H1 (cell line): Measurements from ENCODE around the gene SREK1IP1. TPM values are rescaled to one million over a fixed set of nuclear protein-coding genes. Genes with fewer than 3 reads are reported as not detected.

Experiments used
- CTCF ChIA-PET: fragments of 300-600 bp; sonication (Branson Sonifier 250); formaldehyde crosslinking; loops from one replicate; lab custom pipeline; 2021; ENCODE audit not compliant: partially characterized antibody; lab: Charles Lee
- POLR2A ChIA-PET: fragments of 300-600 bp; sonication (Branson Sonifier 250); formaldehyde crosslinking; loops from one replicate; lab custom pipeline; 2021; ENCODE audit warnings: inconsistent platforms; ENCODE audit not compliant: partially characterized antibody; lab: Charles Lee
- DNase-seq, 2 experiments: peaks; one replicate each; pipeline versions ENCODE4 v3.0.0 to v3.0.0-alpha.2; 2010 to 2022; ENCODE audit warnings: low spot score in 2 of 2, low read depth in 1 of 2, mixed read lengths in 1 of 2
- FAIRE-seq: peaks from 2 replicates; lab custom pipeline; 2011; peaks lifted over from hg19 to GRCh38; lab: Jason Lieb, UNC
- H2AFZ ChIP-seq: 2 replicates; pipeline ENCODE4 v1.8.1; 2012; ENCODE audit warnings: low read length, inconsistent platforms
- H2AK5ac ChIP-seq: 2 replicates; pipeline ENCODE4 v1.6.1; 2013; ENCODE audit warnings: low read depth, low read length
- H2BK120ac ChIP-seq: replicated peaks from 2 replicates; pipeline ENCODE3; 2013; ENCODE audit warnings: low read depth, low read length, inconsistent platforms
- H2BK12ac ChIP-seq: 2 replicates; pipeline ENCODE4 v1.6.1; 2013; ENCODE audit warnings: low read depth, low read length
- H2BK15ac ChIP-seq: 2 replicates; pipeline ENCODE4 v1.6.1; 2013; ENCODE audit warnings: low read length
- H2BK20ac ChIP-seq: 2 replicates; pipeline ENCODE4 v1.6.1; 2013; ENCODE audit warnings: low read length
- H2BK5ac ChIP-seq: 2 replicates; pipeline ENCODE4 v1.6.1; 2013; ENCODE audit warnings: low read depth, low read length
- H3K14ac ChIP-seq: 2 replicates; pipeline ENCODE4 v1.6.1; 2013; ENCODE audit warnings: inconsistent platforms; ENCODE audit not compliant: insufficient read length
- H3K18ac ChIP-seq: 2 replicates; pipeline ENCODE4 v1.6.1; 2013; ENCODE audit warnings: low read length; ENCODE audit errors: extremely low read depth
- H3K23ac ChIP-seq: 2 replicates; pipeline ENCODE4 v1.6.1; 2013; ENCODE audit warnings: inconsistent platforms; ENCODE audit not compliant: insufficient read length
- H3K23me2 ChIP-seq: 2 replicates; pipeline ENCODE4 v1.6.1; 2013; ENCODE audit warnings: low read depth, low read length
- H3K27ac ChIP-seq: 2 replicates; pipeline ENCODE4 v1.6.1; 2011; ENCODE audit warnings: low read depth, low read length, inconsistent platforms
- H3K27me3 ChIP-seq, 4 experiments: replicated peaks in 1 of 4; 1 replicate in 1 of 4; 2 replicates in 3 of 4; pipeline versions ENCODE4 v1.6.1 to v1.8.1; 2011 to 2013; ENCODE audit warnings: low read length in 3 of 4, mild to moderate bottlenecking in 3 of 4, inconsistent platforms in 2 of 4, mixed read lengths in 2 of 4, moderate library complexity in 1 of 4; ENCODE audit not compliant: control insufficient read depth in 3 of 4, insufficient read depth in 3 of 4; ENCODE audit errors: extremely low read depth in 1 of 4
- H3K36me3 ChIP-seq, 4 experiments: 2 replicates each; pipeline versions ENCODE4 v1.6.1 to v1.8.1; 2011 to 2013; ENCODE audit warnings: mild to moderate bottlenecking in 4 of 4, low read length in 3 of 4, moderate library complexity in 2 of 4, control low read depth in 1 of 4, inconsistent platforms in 1 of 4; ENCODE audit not compliant: insufficient read depth in 4 of 4, control insufficient read depth in 2 of 4
- H3K4ac ChIP-seq: replicated peaks from 2 replicates; pipeline ENCODE3; 2013; ENCODE audit warnings: low read length, low read depth, mixed read lengths, inconsistent platforms; ENCODE audit not compliant: insufficient read length
- H3K4me1 ChIP-seq, 4 experiments: replicated peaks in 1 of 4; 1 replicate in 1 of 4; 2 replicates in 3 of 4; pipeline versions ENCODE4 v1.6.1 to v1.8.1; 2011 to 2013; ENCODE audit warnings: low read length in 3 of 4, inconsistent platforms in 2 of 4, mixed read lengths in 1 of 4; ENCODE audit not compliant: insufficient read depth in 4 of 4, control insufficient read depth in 3 of 4
- H3K4me2 ChIP-seq, 2 experiments: 2 replicates each; pipeline versions ENCODE4 v1.6.1 to v1.8.1; 2011 to 2013; ENCODE audit warnings: low read depth in 2 of 2, low read length in 2 of 2, control low read depth in 1 of 2, inconsistent platforms in 1 of 2, mild to moderate bottlenecking in 1 of 2; ENCODE audit not compliant: insufficient read depth in 1 of 2
- H3K4me3 ChIP-seq, 4 experiments: fragments of 200-600, 300-600 bp in 1 of 4; sonication (generic), shearing (Covaris generic), sonication (Bioruptor Twin) in 1 of 4; 2 replicates each; pipeline versions ENCODE4 v1.5.1 to v1.8.1; 2011 to 2016; ENCODE audit warnings: low read length in 4 of 4, low read depth in 3 of 4, control low read depth in 2 of 4, inconsistent platforms in 2 of 4, mild to moderate bottlenecking in 2 of 4, mixed read lengths in 1 of 4, moderate library complexity in 1 of 4; ENCODE audit not compliant: insufficient read depth in 2 of 4; ENCODE audit errors: extremely low read depth in 1 of 4
- H3K56ac ChIP-seq: replicated peaks from 2 replicates; pipeline ENCODE3; 2013; ENCODE audit warnings: low read depth, mild to moderate bottlenecking, mixed read lengths, low read length, inconsistent platforms; ENCODE audit not compliant: insufficient read length
- H3K79me1 ChIP-seq: 2 replicates; pipeline ENCODE4 v1.6.1; 2013; ENCODE audit warnings: low read depth, low read length, control low read depth
- H3K79me2 ChIP-seq, 2 experiments: 2 replicates each; pipeline versions ENCODE4 v1.6.1 to v1.8.1; 2012 to 2013; ENCODE audit warnings: low read length in 2 of 2, mild to moderate bottlenecking in 2 of 2, inconsistent platforms in 1 of 2; ENCODE audit not compliant: insufficient read depth in 2 of 2, control insufficient read depth in 1 of 2
- H3K9ac ChIP-seq, 4 experiments: replicated peaks in 1 of 4; 1 replicate in 1 of 4; 2 replicates in 3 of 4; pipeline versions ENCODE4 v1.6.1 to v1.8.1; 2011 to 2013; ENCODE audit warnings: low read depth in 3 of 4, low read length in 3 of 4, control low read depth in 2 of 4, mild to moderate bottlenecking in 2 of 4, moderate library complexity in 2 of 4, inconsistent platforms in 1 of 4; ENCODE audit errors: extremely low read depth in 1 of 4
- H3K9me3 ChIP-seq, 2 experiments: 2 replicates each; pipeline versions ENCODE4 v1.6.1 to v1.8.1; 2012 to 2013; ENCODE audit warnings: mild to moderate bottlenecking in 2 of 2, moderate library complexity in 2 of 2, control low read depth in 1 of 2, inconsistent platforms in 1 of 2, low read depth in 1 of 2, low read length in 1 of 2, mixed read lengths in 1 of 2; ENCODE audit not compliant: insufficient read depth in 2 of 2
- H4K20me1 ChIP-seq, 2 experiments: replicated peaks in 1 of 2; 2 replicates each; pipeline versions ENCODE3 to v1.8.1; 2011 to 2013; ENCODE audit warnings: inconsistent platforms in 2 of 2, low read length in 2 of 2, mild to moderate bottlenecking in 1 of 2; ENCODE audit not compliant: insufficient read depth in 2 of 2, control insufficient read depth in 1 of 2
- H4K5ac ChIP-seq: 2 replicates; pipeline ENCODE4 v1.6.1; 2013; ENCODE audit warnings: low read length, low read depth, mixed read lengths, inconsistent platforms; ENCODE audit not compliant: insufficient read length
- H4K8ac ChIP-seq: 2 replicates; pipeline ENCODE4 v1.8.0; 2013; ENCODE audit warnings: mild to moderate bottlenecking, moderate library complexity, low read length, inconsistent platforms; ENCODE audit not compliant: insufficient read depth; ENCODE audit errors: extremely low read depth
- H4K91ac ChIP-seq: replicated peaks from 2 replicates; pipeline ENCODE3; 2013; ENCODE audit warnings: low read length, mixed read lengths, inconsistent platforms; ENCODE audit not compliant: insufficient read length
- CBX8 ChIP-seq: fragments of 300-800, 300-1000 bp; sonication (generic); IDR thresholded peaks from 2 replicates; pipeline ENCODE4 v1.7.1; 2016; ENCODE audit warnings: low read depth, low read length, borderline replicate concordance
- PHF8 ChIP-seq: fragments of 200-600 bp; sonication (generic); conservative IDR thresholded peaks from 2 replicates; pipeline ENCODE4 v1.7.1; 2012; ENCODE audit warnings: low read depth, mild to moderate bottlenecking, inconsistent platforms, low read length, moderate library complexity
- WGBS, 2 experiments: shearing (Covaris generic) in 1 of 2; methylation state at CpG; one replicate each; pipeline versions ENCODE4 v1.1.6 to v1.1.7; 2013 to 2015; ENCODE audit warnings: low lambda C conversion rate in 2 of 2, mixed read lengths in 2 of 2, inconsistent platforms in 1 of 2, low coverage in 1 of 2, missing lambda C conversion rate in 1 of 2; ENCODE audit not compliant: insufficient replicate concordance in 2 of 2, insufficient coverage in 1 of 2, insufficient read length in 1 of 2; ENCODE audit errors: extremely low coverage in 1 of 2, missing lambda C conversion rate in 1 of 2; 5-methylcytosine and 5-hydroxymethylcytosine counted together
- polyA plus RNA-seq, 7 experiments: library from polyadenylated mRNA; depleted of rRNA in 3 of 7; stranded (reverse) in 5 of 7; unstranded in 2 of 7; fragments of >200 nt in 5 of 7; fragments of 200-250 nt in 2 of 7; gene quantifications; 1 replicate in 5 of 7; 2 replicates in 1 of 7; 4 replicates in 1 of 7; pipeline versions ENCODE4 v1.2.1 to v1.2.3, GENCODE V29; 2011 to 2013; ENCODE audit warnings: missing spikeins in 2 of 7, mixed read lengths in 2 of 7
- total RNA-seq: library from RNA; stranded (reverse); fragmentation: NEBNext Ultra II Directional; extraction: Animal tissue kit (Norgen Biotek cat#: 25700); gene quantifications from 2 replicates; pipeline ENCODE4 v1.2.1, GENCODE V29; 2021

Gene SREK1IP1
- total and polyA plus RNA-seq, 2 of the 8 experiments (the other 6 are each of a cell fraction or from before 2014, with no cell fraction given) = 6.2 to 39.0 TPM

DNA sequence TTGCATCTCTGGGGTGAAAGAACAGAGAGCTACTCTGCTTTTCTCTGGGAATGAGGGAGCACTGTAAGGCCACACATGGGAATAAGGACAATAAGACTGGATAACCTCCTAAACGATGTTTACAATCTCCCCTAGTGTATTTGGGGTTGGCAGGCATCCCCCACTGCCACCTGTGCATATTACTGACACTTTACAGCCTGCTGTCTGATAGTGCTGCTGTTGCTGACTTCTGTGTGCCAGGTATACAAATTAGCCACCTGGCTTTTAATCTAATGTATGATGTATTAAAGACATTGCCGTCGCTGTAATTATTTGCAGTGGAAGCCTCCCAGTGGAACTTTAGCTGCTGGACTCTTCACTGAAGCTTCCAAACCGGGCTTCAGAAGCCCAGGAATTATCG, 82.6 kb downstream of the SREK1IP1 start:
- peaks cover 9% of the 10 kb centered on the region for H3K23me2 ChIP-seq
- H3K27ac ChIP-seq = no peak overlapping the region
- H3K4me1 ChIP-seq = peaks cover 1 to 9% (median 5%) of the 10 kb centered on the region in 4 experiments
- H3K56ac ChIP-seq = no peak overlapping the region
- H3K36me3 ChIP-seq = no peaks in the 10 kb centered on the region
- no peak overlapping the region for H3K4ac ChIP-seq
- no peaks in the 10 kb centered on the region for H3K9me3 ChIP-seq
- WGBS, 2 experiments = 91% methylated on average over 5 of the region's 5 CpGs; no CpG with 5 or more reads in 1 of the 2 experiments
- no peaks in the 10 kb centered on the region for H4K20me1 ChIP-seq
- no peak overlapping the region for H3K18ac ChIP-seq
- no peak overlapping the region for H2AFZ ChIP-seq
- ChIA-PET POLR2A (interaction anchor here (0.7 kb wide), 1 partner anchor 18 kb away, joined by 3 read pairs; no protein-coding TSS in a partner anchor), CTCF (interaction anchor here (0.6 to 2.1 kb wide), 2 partner anchors 51 to 152 kb away, joined by 3 to 9 read pairs; no protein-coding TSS in a partner anchor)
- H2BK15ac ChIP-seq = no peak overlapping the region
- no peak overlapping the region for H2BK120ac ChIP-seq
- no peak overlapping the region for H4K91ac ChIP-seq
- no peak overlapping the region for H3K4me2 ChIP-seq
- no peak overlapping the region for H4K5ac ChIP-seq
- no peak overlapping the region for H2BK12ac ChIP-seq
- peaks cover 0 to 11% (median 8%) of the 10 kb centered on the region in 4 experiments; a peak in 6 of 7 replicates for H3K27me3 ChIP-seq
- H3K23ac ChIP-seq = no peak overlapping the region
- no peak overlapping the region for H2BK20ac ChIP-seq
- no peak overlapping the region for H3K14ac ChIP-seq
- no peak overlapping the region for H3K4me3 ChIP-seq
- no peak overlapping the region for H2BK5ac ChIP-seq
- no peaks in the 10 kb centered on the region for H3K79me1 ChIP-seq
- H4K8ac ChIP-seq = no peak overlapping the region
- FAIRE-seq = no peak
- H2AK5ac ChIP-seq = no peak overlapping the region
- H3K9ac ChIP-seq = 0 out of 7 replicates have a peak overlapping the region, but pooled peaks of 1 of the 4 experiments have one; percentile 19
- no peak for DNase-seq
- no peaks in the 10 kb centered on the region for H3K79me2 ChIP-seq
- no peak for TF ChIP-seq PHF8
- TF ChIP-seq CBX8 = no peak
